OCI-LY7 (cell line): ENCODE results near the gene USP34. TPM values are rescaled to one million over a fixed set of nuclear protein-coding genes. Genes with fewer than 3 reads are reported as not detected.

Experiments
- BruUV-seq: library from RNA; stranded (reverse); fragments of 400-500 nt; replicated peaks from 2 replicates; lab custom pipeline; 2021; lab: Mats Ljungman, UMichigan
- CTCF ChIA-PET: fragments of 300-600 bp; sonication (Branson Sonifier 250); formaldehyde crosslinking; loops from one replicate; lab custom pipeline; 2022; ENCODE audit warnings: antibody characterized with exemption; ENCODE audit not compliant: unreplicated experiment; lab: Charles Lee
- POLR2A ChIA-PET: fragments of 300-600 bp; sonication (Branson Sonifier 250); formaldehyde crosslinking; loops from one replicate; lab custom pipeline; 2022; ENCODE audit warnings: antibody characterized with exemption; lab: Charles Lee
- DNase-seq: peaks from one replicate; pipeline ENCODE4 v3.0.0-alpha.2; 2015; ENCODE audit warnings: low spot score
- H2AFZ ChIP-seq: fragments of 200-600 bp; sonication (generic), shearing (Covaris generic); 2 replicates; pipeline ENCODE4 v1.6.1; 2014; ENCODE audit warnings: mild to moderate bottlenecking, antibody characterized with exemption, low read length, moderate library complexity
- H3K27ac ChIP-seq: fragments of 200-600 bp; sonication (generic); 2 replicates; pipeline ENCODE4 v1.5.1; 2014; ENCODE audit warnings: mixed run types, low read depth, mild to moderate bottlenecking, moderate library complexity, low read length, inconsistent platforms; ENCODE audit not compliant: poor library complexity, severe bottlenecking
- H3K36me3 ChIP-seq: fragments of 200-600 bp; sonication (generic); 2 replicates; pipeline ENCODE4 v1.6.1; 2014; ENCODE audit warnings: mild to moderate bottlenecking, antibody characterized with exemption, low read length, moderate library complexity, mixed read lengths; ENCODE audit not compliant: insufficient read depth
- H3K4me1 ChIP-seq: fragments of 200-600 bp; sonication (generic); 2 replicates; pipeline ENCODE4 v1.5.1; 2014; ENCODE audit warnings: mild to moderate bottlenecking, low read length; ENCODE audit not compliant: insufficient read depth, poor library complexity, severe bottlenecking
- H3K4me2 ChIP-seq: fragments of 200-600 bp; sonication (generic); 2 replicates; pipeline ENCODE4 v1.6.1; 2014; ENCODE audit warnings: mild to moderate bottlenecking, low read length
- H3K4me3 ChIP-seq: fragments of 200-600 bp; sonication (generic); 2 replicates; pipeline ENCODE4 v1.5.1; 2014; ENCODE audit warnings: mild to moderate bottlenecking, low read depth, low read length; ENCODE audit not compliant: poor library complexity, severe bottlenecking
- H3K79me2 ChIP-seq: fragments of 200-600 bp; sonication (generic); 2 replicates; pipeline ENCODE4 v1.6.1; 2016; ENCODE audit warnings: low read depth, mild to moderate bottlenecking, low read length, moderate library complexity, mixed read lengths; ENCODE audit not compliant: insufficient read depth
- H3K9me2 ChIP-seq: fragments of 200-600 bp; sonication (generic); 2 replicates; pipeline ENCODE4 v1.6.1; 2016; ENCODE audit warnings: mild to moderate bottlenecking, low read length, mixed read lengths; ENCODE audit not compliant: insufficient read depth
- H3K9me3 ChIP-seq: fragments of 200-600 bp; sonication (generic); 2 replicates; pipeline ENCODE4 v1.6.1; 2014; ENCODE audit warnings: mild to moderate bottlenecking, mixed run types, low read length, mixed read lengths
- H4K20me1 ChIP-seq: fragments of 200-600 bp; sonication (generic); 2 replicates; pipeline ENCODE4 v1.6.1; 2014; ENCODE audit warnings: mild to moderate bottlenecking, antibody characterized with exemption, low read length, moderate library complexity, mixed read lengths; ENCODE audit not compliant: insufficient read depth
- EZH2phosphoT487 ChIP-seq: fragments of 200-600 bp; sonication (generic); IDR thresholded peaks from 2 replicates; pipeline ENCODE4 v1.6.1; 2018; ENCODE audit warnings: low read depth, borderline replicate concordance, mild to moderate bottlenecking, mixed run types, antibody characterized with exemption, low read length, moderate library complexity, mixed read lengths
- intact Hi-C: fragments of 100-400 bp; cut with micrococcal nuclease; formaldehyde crosslinking; loops from one replicate; pipeline ENCODE4 v1.10.0; 2022; ENCODE audit not compliant: unreplicated experiment
- total RNA-seq, 2 experiments: library from RNA; depleted of rRNA in 1 of 2; stranded (reverse); fragments of >200 nt in 1 of 2; shearing (Covaris generic) in 1 of 2; gene quantifications; 2 replicates each; pipeline ENCODE4 v1.2.3, GENCODE V29; 2014 to 2022
- TF ChIP-seq, protein P1 (sequence below): fragments of 200-600 bp; sonication (generic); conservative IDR thresholded peaks from 2 replicates; pipeline ENCODE4 v1.5.1; 2014; ENCODE audit warnings: mild to moderate bottlenecking, antibody characterized with exemption, low read length, moderate library complexity, mixed read lengths

USP34 gene
- total RNA-seq, 2 experiments from 2014 or later: 192 to 344 TPM

DNA sequence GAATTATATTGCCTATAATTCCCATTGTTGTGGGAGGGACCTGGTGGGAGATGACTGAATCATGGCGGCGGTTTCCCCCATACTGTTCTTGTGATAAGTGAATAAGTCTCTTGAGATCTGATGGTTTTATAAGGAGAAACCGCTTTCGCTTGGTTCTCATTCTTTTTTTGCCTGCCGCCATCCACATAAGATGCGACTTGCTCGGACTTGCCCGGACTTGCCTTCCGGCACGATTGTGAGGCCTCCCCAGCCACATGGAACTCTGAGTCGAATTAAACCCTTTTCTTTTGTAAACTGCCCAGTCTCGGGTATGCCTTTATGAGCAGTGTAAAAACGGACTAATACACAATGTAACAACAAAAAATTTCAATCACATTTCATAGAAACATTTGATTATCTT lies 193.1 kb downstream of the USP34 start:
- H3K4me2 ChIP-seq: no peak overlapping the region
- DNase-seq: no peak
- intact Hi-C loops: no loop called here
- no peaks in the 10 kb centered on the region for H3K9me2 ChIP-seq
- no peaks in the 10 kb centered on the region for H4K20me1 ChIP-seq
- H3K79me2 ChIP-seq: no peaks in the 10 kb centered on the region
- no peak overlapping the region for H3K4me3 ChIP-seq
- no peaks in the 10 kb centered on the region for H3K4me1 ChIP-seq
- peaks cover 99% of the 10 kb centered on the region for H3K36me3 ChIP-seq
- BruUV-seq: TSS peak; percentile 23
- ChIA-PET CTCF (no interaction called here), POLR2A (no interaction called here)
- H2AFZ ChIP-seq: no peak overlapping the region
- H3K27ac ChIP-seq: no peak overlapping the region
- TF ChIP-seq, protein P1, sequence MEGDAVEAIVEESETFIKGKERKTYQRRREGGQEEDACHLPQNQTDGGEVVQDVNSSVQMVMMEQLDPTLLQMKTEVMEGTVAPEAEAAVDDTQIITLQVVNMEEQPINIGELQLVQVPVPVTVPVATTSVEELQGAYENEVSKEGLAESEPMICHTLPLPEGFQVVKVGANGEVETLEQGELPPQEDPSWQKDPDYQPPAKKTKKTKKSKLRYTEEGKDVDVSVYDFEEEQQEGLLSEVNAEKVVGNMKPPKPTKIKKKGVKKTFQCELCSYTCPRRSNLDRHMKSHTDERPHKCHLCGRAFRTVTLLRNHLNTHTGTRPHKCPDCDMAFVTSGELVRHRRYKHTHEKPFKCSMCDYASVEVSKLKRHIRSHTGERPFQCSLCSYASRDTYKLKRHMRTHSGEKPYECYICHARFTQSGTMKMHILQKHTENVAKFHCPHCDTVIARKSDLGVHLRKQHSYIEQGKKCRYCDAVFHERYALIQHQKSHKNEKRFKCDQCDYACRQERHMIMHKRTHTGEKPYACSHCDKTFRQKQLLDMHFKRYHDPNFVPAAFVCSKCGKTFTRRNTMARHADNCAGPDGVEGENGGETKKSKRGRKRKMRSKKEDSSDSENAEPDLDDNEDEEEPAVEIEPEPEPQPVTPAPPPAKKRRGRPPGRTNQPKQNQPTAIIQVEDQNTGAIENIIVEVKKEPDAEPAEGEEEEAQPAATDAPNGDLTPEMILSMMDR: no peak
- TF ChIP-seq EZH2phosphoT487: no peak
- no peaks in the 10 kb centered on the region for H3K9me3 ChIP-seq

- Histone ChIP-seq H3K9me2 (no peaks in the 10 kb centered on the region), H3K4me1 (no peaks in the 10 kb centered on the region), H3K4me3 (no peak overlapping the region), H3K36me3 (peaks cover 98% of the 10 kb centered on the region), H3K9me3 (no peaks in the 10 kb centered on the region), H3K27ac (no peak overlapping the region), H4K20me1 (no peaks in the 10 kb centered on the region), H3K4me2 (no peak overlapping the region), H3K79me2 (no peaks in the 10 kb centered on the region), H2AFZ (no peak overlapping the region)
- ChIA-PET POLR2A (no interaction called here), CTCF (no interaction called here)
- DNase-seq: no peak
- intact Hi-C loops: no loop called here
- no TSS peak for BruUV-seq
- TF ChIP-seq EZH2phosphoT487: no peak
- TF ChIP-seq, protein P1: no peak
Observed at GRCh38 chr2:61275575-61276184, 195.2 kb downstream of the USP34 start.

- ChIA-PET CTCF (no interaction called here), POLR2A (interaction anchor here (0.6 kb wide), 1 partner anchor 95 kb away, joined by 3 read pairs; no protein-coding TSS in a partner anchor)
- Histone ChIP-seq H4K20me1 (no peaks in the 10 kb centered on the region), H3K4me2 (no peak overlapping the region), H3K9me3 (no peaks in the 10 kb centered on the region), H3K4me3 (no peak overlapping the region), H3K79me2 (no peaks in the 10 kb centered on the region), H3K27ac (no peak overlapping the region), H3K36me3 (peaks cover 98% of the 10 kb centered on the region), H3K4me1 (no peaks in the 10 kb centered on the region), H2AFZ (no peak overlapping the region), H3K9me2 (no peaks in the 10 kb centered on the region)
- TF ChIP-seq, protein P1: no peak
- TF ChIP-seq EZH2phosphoT487: no peak
- DNase-seq: no peak
- no TSS peak for BruUV-seq
- intact Hi-C loops: no loop called here
Observed at GRCh38 chr2:61272421-61273070, 198.3 kb downstream of the USP34 start.
